ENCODE measurements around the gene RING1. TPM values are rescaled to one million over a fixed set of nuclear protein-coding genes. Genes with fewer than 3 reads are reported as not detected.

Gene RING1
- total RNA-seq, 4 donors from 2014 or later: 20.3 to 40.2 (median 24.7) TPM

DNA sequence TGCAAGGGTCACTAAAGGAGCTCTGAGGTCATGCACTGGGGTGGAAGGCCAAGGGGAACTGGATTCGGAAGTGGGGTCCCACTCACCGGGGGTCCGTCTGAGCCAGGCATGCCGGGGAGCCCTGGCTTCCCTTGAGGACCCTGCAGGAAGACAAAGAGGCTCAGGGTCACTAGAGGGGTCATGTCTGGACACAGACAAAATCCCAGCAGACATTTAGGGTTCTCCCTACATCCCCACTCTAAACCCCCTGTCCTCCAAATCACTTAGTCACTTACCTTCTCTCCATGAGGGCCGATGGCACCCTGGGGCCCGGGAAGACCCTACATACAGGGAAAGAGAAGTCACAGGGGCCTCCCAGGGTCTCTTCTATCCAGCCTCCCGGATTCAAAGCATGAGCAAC is 31.4 kb upstream of the RING1 start:
- intact Hi-C loops (cut with DNase I): no loop called here
- no peaks in the 10 kb centered on the region for H3K4me1 ChIP-seq
- DNase-seq: no peak
- H3K9me3 ChIP-seq: no peaks in the 10 kb centered on the region
- H3K36me3 ChIP-seq: no peaks in the 10 kb centered on the region
- no peak overlapping the region for H3K4me3 ChIP-seq (replicated peaks in 1 of 3)
- no peak overlapping the region for H3K27ac ChIP-seq
- TF ChIP-seq POLR2A (IDR thresholded peaks at IDR 0.05): no peak
- TF ChIP-seq, protein P1, sequence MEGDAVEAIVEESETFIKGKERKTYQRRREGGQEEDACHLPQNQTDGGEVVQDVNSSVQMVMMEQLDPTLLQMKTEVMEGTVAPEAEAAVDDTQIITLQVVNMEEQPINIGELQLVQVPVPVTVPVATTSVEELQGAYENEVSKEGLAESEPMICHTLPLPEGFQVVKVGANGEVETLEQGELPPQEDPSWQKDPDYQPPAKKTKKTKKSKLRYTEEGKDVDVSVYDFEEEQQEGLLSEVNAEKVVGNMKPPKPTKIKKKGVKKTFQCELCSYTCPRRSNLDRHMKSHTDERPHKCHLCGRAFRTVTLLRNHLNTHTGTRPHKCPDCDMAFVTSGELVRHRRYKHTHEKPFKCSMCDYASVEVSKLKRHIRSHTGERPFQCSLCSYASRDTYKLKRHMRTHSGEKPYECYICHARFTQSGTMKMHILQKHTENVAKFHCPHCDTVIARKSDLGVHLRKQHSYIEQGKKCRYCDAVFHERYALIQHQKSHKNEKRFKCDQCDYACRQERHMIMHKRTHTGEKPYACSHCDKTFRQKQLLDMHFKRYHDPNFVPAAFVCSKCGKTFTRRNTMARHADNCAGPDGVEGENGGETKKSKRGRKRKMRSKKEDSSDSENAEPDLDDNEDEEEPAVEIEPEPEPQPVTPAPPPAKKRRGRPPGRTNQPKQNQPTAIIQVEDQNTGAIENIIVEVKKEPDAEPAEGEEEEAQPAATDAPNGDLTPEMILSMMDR (IDR thresholded peaks at IDR 0.05): no peak
- WGBS, 2 donors: 88 to 92% methylated on average over 7 of the region's 7 CpGs
- no peaks in the 10 kb centered on the region for H3K27me3 ChIP-seq

DNA sequence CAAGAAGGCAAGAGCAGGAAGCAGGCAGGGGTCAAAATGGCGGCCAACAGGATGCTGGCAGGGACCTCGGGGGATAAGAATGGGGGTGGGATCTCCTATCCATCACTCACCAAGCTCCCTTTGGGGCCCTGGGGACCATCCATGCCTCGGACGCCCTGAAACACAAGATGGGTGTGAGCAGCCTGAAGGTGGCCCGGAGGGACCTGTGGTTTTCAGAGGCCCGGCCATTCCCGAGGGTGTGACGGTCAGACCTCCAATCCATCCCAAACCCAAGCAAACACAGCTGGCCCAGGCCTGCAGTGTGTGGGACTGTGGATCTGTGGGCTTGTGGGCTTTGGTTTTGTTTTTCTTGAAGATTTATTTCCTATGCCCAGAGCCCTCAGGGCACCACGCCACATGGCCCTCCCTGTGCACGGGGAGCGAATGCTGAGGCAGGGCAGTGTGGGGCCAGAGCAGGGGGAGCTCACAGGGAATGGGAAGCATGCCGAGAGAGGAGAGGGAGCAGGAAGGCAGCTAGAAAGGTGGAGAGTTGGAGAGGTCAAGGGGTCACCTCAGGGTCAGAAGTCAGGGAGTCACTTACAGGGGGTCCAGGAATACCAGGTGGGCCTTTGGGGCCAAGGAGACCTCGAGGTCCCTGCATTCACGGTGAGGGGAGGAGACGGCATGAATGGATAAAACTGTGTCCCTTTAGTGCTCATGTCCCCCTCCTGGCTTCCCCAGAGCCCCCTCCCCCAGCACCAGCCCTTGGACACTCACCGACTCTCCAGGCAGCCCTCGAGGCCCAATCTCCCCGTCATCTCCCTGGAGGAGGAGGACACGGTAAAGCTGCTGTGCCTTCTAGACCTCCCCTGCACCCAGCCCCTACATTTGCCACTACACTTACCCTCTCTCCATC is 30.5 kb upstream of the RING1 start:
- no peak overlapping the region for H3K4me3 ChIP-seq (replicated peaks in 1 of 3)
- no peak overlapping the region for H3K27ac ChIP-seq
- TF ChIP-seq POLR2A (IDR thresholded peaks at IDR 0.05): no peak
- TF ChIP-seq, protein P1 (IDR thresholded peaks at IDR 0.05): no peak
- no peak for DNase-seq
- no peaks in the 10 kb centered on the region for H3K9me3 ChIP-seq
- 85% methylated on average over 19 of the region's 19 CpGs for WGBS, 2 donors
- H3K36me3 ChIP-seq: no peaks in the 10 kb centered on the region
- no peaks in the 10 kb centered on the region for H3K27me3 ChIP-seq
- intact Hi-C loops (cut with DNase I): no loop called here
- H3K4me1 ChIP-seq: no peaks in the 10 kb centered on the region

DNA sequence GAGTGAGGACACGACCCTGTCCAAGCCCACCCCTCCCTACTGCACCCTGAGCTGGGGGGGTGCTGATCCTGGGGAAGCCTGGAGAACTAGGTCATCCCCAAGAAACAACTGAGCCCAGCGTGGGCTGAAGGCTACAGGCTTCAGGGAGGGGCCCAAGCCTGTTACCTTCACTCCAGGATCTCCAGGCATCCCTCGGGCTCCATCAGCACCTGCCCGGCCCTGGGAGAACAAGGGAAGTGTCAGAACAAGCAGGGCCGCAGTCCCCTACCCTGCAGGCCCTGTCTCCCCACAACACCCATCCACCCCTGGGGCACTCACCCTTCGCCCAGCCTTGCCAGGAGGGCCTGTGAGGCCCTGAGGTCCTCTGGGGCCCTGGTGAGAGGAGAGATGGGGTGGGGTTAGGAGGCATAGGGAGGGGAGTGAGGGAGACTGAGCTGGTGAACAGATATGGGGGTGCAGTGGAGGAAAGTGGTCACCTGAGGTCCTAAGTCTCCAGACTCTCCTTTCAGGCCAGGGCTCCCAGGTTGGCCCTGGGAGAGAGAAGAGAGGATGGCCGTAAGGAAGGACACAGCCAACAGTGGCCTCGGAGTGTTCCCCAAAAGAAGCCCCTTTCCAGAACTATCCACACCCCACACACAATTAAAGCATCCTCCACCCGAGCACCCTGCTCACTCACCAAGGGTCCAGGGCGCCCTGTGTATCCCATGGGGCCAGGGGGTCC is 29.4 kb upstream of the RING1 start:
- Histone ChIP-seq H3K9me3 (no peaks in the 10 kb centered on the region), H3K36me3 (no peaks in the 10 kb centered on the region), H3K27ac (no peak overlapping the region), H3K4me1 (no peaks in the 10 kb centered on the region), H3K4me3 (replicated peaks in 1 of 3) (no peak overlapping the region), H3K27me3 (no peaks in the 10 kb centered on the region)
- TF ChIP-seq, protein P1 (IDR thresholded peaks at IDR 0.05): no peak
- no peak for TF ChIP-seq POLR2A (IDR thresholded peaks at IDR 0.05)
- WGBS, 2 donors: 87 to 92% methylated on average over 8 to 9 of the region's 10 CpGs
- intact Hi-C loops (cut with DNase I): no loop called here
- no peak for DNase-seq

DNA sequence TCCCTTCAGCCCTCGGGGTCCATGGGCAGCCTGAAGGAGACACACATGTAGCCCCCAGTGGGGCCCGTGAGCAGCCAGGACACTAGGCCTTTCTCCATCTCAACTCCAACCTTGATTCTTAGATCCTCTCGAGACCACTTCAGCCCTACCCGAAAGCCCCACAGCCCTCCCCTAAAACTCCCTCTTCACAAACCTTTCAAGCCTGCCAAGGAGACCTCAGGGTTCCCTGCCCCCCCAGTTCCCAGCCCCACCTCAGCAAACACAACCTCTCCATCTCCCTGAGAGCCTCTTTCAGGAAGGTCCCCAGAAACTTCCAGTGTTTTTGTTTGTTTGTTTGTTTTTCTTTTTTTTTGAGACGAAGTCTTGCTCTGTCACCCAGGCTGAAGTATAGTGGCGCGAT is 27.2 kb upstream of the RING1 start:
- WGBS, 2 donors: 47 to 58% methylated on average over 7 of the region's 7 CpGs
- H3K27ac ChIP-seq: no peak overlapping the region
- no peaks in the 10 kb centered on the region for H3K9me3 ChIP-seq
- no peaks in the 10 kb centered on the region for H3K36me3 ChIP-seq
- H3K4me3 ChIP-seq (replicated peaks in 1 of 3): no peak overlapping the region
- no peaks in the 10 kb centered on the region for H3K27me3 ChIP-seq
- intact Hi-C loops (cut with DNase I): no loop called here
- no peaks in the 10 kb centered on the region for H3K4me1 ChIP-seq
- peak; percentile 53 to 72 for DNase-seq
- TF ChIP-seq POLR2A (IDR thresholded peaks at IDR 0.05): no peak
- TF ChIP-seq, protein P1 (IDR thresholded peaks at IDR 0.05): no peak

Measured in thyroid gland (tissue), 4 donors.